ENCODE measurements around the gene NAA16. TPM values are rescaled to one million over a fixed set of nuclear protein-coding genes. Genes with fewer than 3 reads are reported as not detected.

NAA16 gene
- total and polyA plus RNA-seq, 9 of the 15 experiments (the other 6 are each of a cell fraction or from before 2014, with no cell fraction given), result 3.7 to 18.2 (median 12.0) TPM

GRCh38 chr13:41413872-41414271, 102.8 kb downstream of the NAA16 start:
- FAIRE-seq (no peak), DNase-seq (ENCODE audit: extremely low read depth in 1 of 4, low spot score in 3 of 4) (no peak), ATAC-seq (no peak)
- H3K27ac ChIP-seq (ENCODE audit: extremely low read depth, low read depth, low read length), result no peak overlapping the region
- H3K36me3 ChIP-seq (ENCODE audit: control insufficient read depth, insufficient read depth, low read length), result no peaks in the 10 kb centered on the region
- H3K9ac ChIP-seq (ENCODE audit: insufficient read depth in 1 of 2, low read depth in 2 of 2, low read length in 2 of 2), result no peak overlapping the region
- no TSS peak for BruUV-seq (replicated peaks)
- ChIA-PET POLR2A (no interaction called here), CTCF (ENCODE audit: low intra/inter-chr PET ratio) (no interaction called here)
- H3K4me1 ChIP-seq (replicated peaks in 1 of 2; ENCODE audit: control insufficient read depth in 2 of 2, insufficient read depth in 2 of 2, low read length in 2 of 2), result no peaks in the 10 kb centered on the region; a peak in 1 of 5 replicates
- no peaks in the 10 kb centered on the region for H3K9me1 ChIP-seq (ENCODE audit: control insufficient read depth, insufficient read depth, low read length)
- H3K79me2 ChIP-seq (ENCODE audit: control insufficient read depth, insufficient read depth, low read length), result no peaks in the 10 kb centered on the region
- no peak overlapping the region for H3K4me2 ChIP-seq (ENCODE audit: insufficient read depth, low read length)
- WGBS (ENCODE audit: insufficient coverage, low coverage, missing lambda C conversion rate), result 7% methylated on average over 5 of the region's 5 CpGs
- H4K20me1 ChIP-seq (replicated peaks; ENCODE audit: control insufficient read depth, insufficient read depth, low read length), result no peaks in the 10 kb centered on the region
- TF ChIP-seq ZNF274 (IDR thresholded peaks at IDR 0.05; ENCODE audit: borderline replicate concordance, low read depth, low read length) (no peak), KLF1 (tag; IDR thresholded peaks at IDR 0.05) (no peak), TARDBP (IDR thresholded peaks at IDR 0.05) (no peak), ZNF639 (CRISPR knock-in tag; conservative IDR thresholded peaks at IDR 0.05 in 1 of 2, IDR thresholded peaks at IDR 0.05 in 1 of 2) (no peak), HMBOX1 (IDR thresholded peaks at IDR 0.05) (no peak), KLF13 (tag; IDR thresholded peaks at IDR 0.05; ENCODE audit: borderline replicate concordance, low read depth) (no peak), ZNF449 (CRISPR knock-in tag; IDR thresholded peaks at IDR 0.05) (no peak), SIX5 (IDR thresholded peaks at IDR 0.05; ENCODE audit: borderline replicate concordance in 1 of 2, insufficient read depth in 1 of 2, low read depth in 1 of 2, low read length in 2 of 2) (no peak), SMAD3 (CRISPR knock-in tag; conservative IDR thresholded peaks at IDR 0.05) (no peak), PATZ1 (CRISPR knock-in tag; IDR thresholded peaks at IDR 0.05; ENCODE audit: borderline replicate concordance) (no peak), BMI1 (IDR thresholded peaks at IDR 0.05; ENCODE audit: low read length) (no peak), SNRNP70 (optimal IDR thresholded peaks at IDR 0.05; ENCODE audit: low read depth, low read length) (no peak)
- no peak overlapping the region for H2AFZ ChIP-seq (ENCODE audit: low read depth, low read length)
- H3K27me3 ChIP-seq (ENCODE audit: control insufficient read depth in 2 of 2, insufficient read depth in 2 of 2, low read length in 2 of 2), result no peaks in the 10 kb centered on the region
- no peaks in the 10 kb centered on the region for H3K9me3 ChIP-seq (replicated peaks; ENCODE audit: control insufficient read depth, insufficient read depth, low read depth, low read length)
- no peak overlapping the region for H3K4me3 ChIP-seq
- intact Hi-C loops (cut with micrococcal nuclease), result no loop called here
- in situ Hi-C loops (cut with MboI), result loop anchor here (25.0 kb wide), 1 partner anchor 698 kb away; no protein-coding TSS in a partner anchor
